Lower lobe of right lung (tissue), 2 donors: ENCODE measurements around the gene ZNF311. TPM values are rescaled to one million over a fixed set of nuclear protein-coding genes. Genes with fewer than 3 reads are reported as not detected.

Source experiments
- ATAC-seq, 2 donors: fragments of 200-7000 bp; cut with Tn5 transposase; one replicate each; pipeline ENCODE4 v1.9.1; 2020 to 2022; ENCODE audit warnings: mild to moderate bottlenecking in 2 of 2, moderate library complexity in 2 of 2
- DNase-seq: peaks from one replicate; pipeline ENCODE4 v3.0.0-alpha.2; 2020
- H3K27ac ChIP-seq: fragments of 200-600 bp; one replicate; pipeline ENCODE4 v1.8.0; 2022
- H3K27me3 ChIP-seq: fragments of 200-600 bp; one replicate; pipeline ENCODE4 v1.8.0; 2022; ENCODE audit warnings: low read depth
- H3K36me3 ChIP-seq: fragments of 200-600 bp; one replicate; pipeline ENCODE4 v1.8.0; 2022; ENCODE audit warnings: mild to moderate bottlenecking
- H3K4me1 ChIP-seq: fragments of 200-600 bp; one replicate; pipeline ENCODE4 v1.8.0; 2022
- H3K4me3 ChIP-seq: fragments of 200-600 bp; one replicate; pipeline ENCODE4 v1.8.0; 2022; ENCODE audit warnings: mild to moderate bottlenecking
- H3K9me3 ChIP-seq: fragments of 200-600 bp; one replicate; pipeline ENCODE4 v1.8.0; 2022
- intact Hi-C: fragments of 100-400 bp; cut with DNase I; formaldehyde crosslinking; loops from one replicate; pipeline ENCODE4 v1.11.0; 2022
- total RNA-seq: library from RNA; stranded (reverse); fragmentation: NEBNext Ultra II Directional; extraction: Animal tissue kit (Norgen Biotek cat#: 25700); gene quantifications from one replicate; pipeline ENCODE4 v1.2.1, GENCODE V29; 2021
- TF ChIP-seq, protein P1 (sequence below): fragments of 200-600 bp; IDR thresholded peaks from one replicate; pipeline ENCODE4 v1.8.0; 2022; ENCODE audit warnings: antibody characterized with exemption, mild to moderate bottlenecking
- donor health status: DM: no; HTN: yes; CAD: no; lungs with severe emphysema.

The ZNF311 gene
- total RNA-seq, 1 donor from 2014 or later: 1.6 TPM

- Histone ChIP-seq H3K4me3 (no peak overlapping the region), H3K36me3 (no peaks in the 10 kb centered on the region), H3K27ac (no peak overlapping the region), H3K9me3 (no peaks in the 10 kb centered on the region), H3K4me1 (peaks cover 8% of the 10 kb centered on the region), H3K27me3 (no peaks in the 10 kb centered on the region)
- TF ChIP-seq, protein P1, sequence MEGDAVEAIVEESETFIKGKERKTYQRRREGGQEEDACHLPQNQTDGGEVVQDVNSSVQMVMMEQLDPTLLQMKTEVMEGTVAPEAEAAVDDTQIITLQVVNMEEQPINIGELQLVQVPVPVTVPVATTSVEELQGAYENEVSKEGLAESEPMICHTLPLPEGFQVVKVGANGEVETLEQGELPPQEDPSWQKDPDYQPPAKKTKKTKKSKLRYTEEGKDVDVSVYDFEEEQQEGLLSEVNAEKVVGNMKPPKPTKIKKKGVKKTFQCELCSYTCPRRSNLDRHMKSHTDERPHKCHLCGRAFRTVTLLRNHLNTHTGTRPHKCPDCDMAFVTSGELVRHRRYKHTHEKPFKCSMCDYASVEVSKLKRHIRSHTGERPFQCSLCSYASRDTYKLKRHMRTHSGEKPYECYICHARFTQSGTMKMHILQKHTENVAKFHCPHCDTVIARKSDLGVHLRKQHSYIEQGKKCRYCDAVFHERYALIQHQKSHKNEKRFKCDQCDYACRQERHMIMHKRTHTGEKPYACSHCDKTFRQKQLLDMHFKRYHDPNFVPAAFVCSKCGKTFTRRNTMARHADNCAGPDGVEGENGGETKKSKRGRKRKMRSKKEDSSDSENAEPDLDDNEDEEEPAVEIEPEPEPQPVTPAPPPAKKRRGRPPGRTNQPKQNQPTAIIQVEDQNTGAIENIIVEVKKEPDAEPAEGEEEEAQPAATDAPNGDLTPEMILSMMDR: no peak
- ATAC-seq (no peak), DNase-seq (no peak)
- intact Hi-C loops: no loop called here
These were observed 57.3 kb downstream of the ZNF311 start for GRCh38 chr6:28947831-28948270.

DNA sequence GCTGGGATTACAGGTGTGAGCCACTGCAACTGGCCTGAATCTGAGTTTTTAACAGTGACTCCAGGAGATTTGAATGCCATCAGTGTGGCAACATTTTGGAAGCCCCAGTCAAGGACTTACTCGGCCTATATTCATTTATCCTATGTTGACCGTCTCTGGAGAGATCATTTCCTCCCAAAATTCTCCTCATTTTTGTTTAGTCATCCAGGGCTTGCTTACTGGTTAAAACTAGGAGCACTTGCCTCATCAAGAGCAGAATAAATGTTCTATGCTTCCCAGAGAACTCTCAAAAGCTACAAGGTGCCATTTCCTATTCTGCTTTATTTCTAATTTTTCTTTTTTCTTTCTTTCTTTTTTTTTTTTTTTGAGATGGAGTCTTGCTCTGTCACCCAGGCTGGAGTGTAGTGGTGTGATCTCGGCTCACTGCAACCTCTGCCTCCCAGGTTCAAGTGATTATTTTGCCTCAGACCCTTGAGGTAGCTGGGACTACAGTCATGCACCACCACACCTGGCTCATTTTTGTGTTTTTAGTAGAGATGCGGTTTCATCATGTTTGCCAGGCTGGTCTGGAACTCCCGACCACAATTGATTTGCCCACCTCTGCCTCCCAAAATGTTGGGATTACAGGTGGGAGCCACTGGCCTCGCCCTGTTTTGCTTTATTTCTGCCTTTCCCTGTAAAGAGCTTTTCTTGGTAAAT is 57.9 kb downstream of the ZNF311 start:
- H3K27me3 ChIP-seq: no peaks in the 10 kb centered on the region
- H3K36me3 ChIP-seq: no peaks in the 10 kb centered on the region
- intact Hi-C loops: no loop called here
- DNase-seq: no peak
- no peak overlapping the region for H3K4me3 ChIP-seq
- no peak overlapping the region for H3K27ac ChIP-seq
- no peak for ATAC-seq
- H3K4me1 ChIP-seq: peaks cover 10% of the 10 kb centered on the region
- TF ChIP-seq, protein P1: no peak
- no peaks in the 10 kb centered on the region for H3K9me3 ChIP-seq

- H3K27ac ChIP-seq: no peak overlapping the region
- TF ChIP-seq, protein P1: no peak
- no peak overlapping the region for H3K4me3 ChIP-seq
- no peaks in the 10 kb centered on the region for H3K9me3 ChIP-seq
- no peaks in the 10 kb centered on the region for H3K27me3 ChIP-seq
- no peak for DNase-seq
- intact Hi-C loops: no loop called here
- H3K4me1 ChIP-seq: peaks cover 17% of the 10 kb centered on the region
- ATAC-seq: no peak
- H3K36me3 ChIP-seq: no peaks in the 10 kb centered on the region
These were observed 59.8 kb downstream of the ZNF311 start for GRCh38 chr6:28945349-28945748.

Other genes starting within 250 kb of the ZNF311 start
- 46.6 TPM for gene TRIM27, start 81.3 kb downstream of the ZNF311 start, total RNA-seq
- not detected for gene OR2W1, start 39.9 kb upstream of the ZNF311 start, total RNA-seq
- not detected for gene OR2B3, start 82.0 kb upstream of the ZNF311 start, total RNA-seq
- gene OR2J1, start 94.2 kb upstream of the ZNF311 start, total RNA-seq: not detected
- gene OR2J3, start 102.7 kb upstream of the ZNF311 start, total RNA-seq: not detected
- gene OR2J2, start 165.6 kb upstream of the ZNF311 start, total RNA-seq: not detected